A673 (cell line): Measurements from ENCODE around the gene TRMT112.

Source experiments
- EZH2 ChIP-seq: fragments of 200-600 bp; sonication (generic); IDR thresholded peaks from 2 replicates; pipeline ENCODE4 v1.6.1; 2017; ENCODE audit warnings: borderline replicate concordance, low read depth, mild to moderate bottlenecking, mixed read lengths, antibody characterized with exemption, low read length; ENCODE audit not compliant: poor library complexity, severe bottlenecking
- TF ChIP-seq, protein P1 (sequence below): fragments of 300-800, 200-600 bp; sonication (generic); conservative IDR thresholded peaks from 2 replicates; pipeline ENCODE4 v1.5.1; 2017; ENCODE audit warnings: low read depth, mild to moderate bottlenecking, antibody characterized with exemption, low read length, moderate library complexity, mixed read lengths

DNA sequence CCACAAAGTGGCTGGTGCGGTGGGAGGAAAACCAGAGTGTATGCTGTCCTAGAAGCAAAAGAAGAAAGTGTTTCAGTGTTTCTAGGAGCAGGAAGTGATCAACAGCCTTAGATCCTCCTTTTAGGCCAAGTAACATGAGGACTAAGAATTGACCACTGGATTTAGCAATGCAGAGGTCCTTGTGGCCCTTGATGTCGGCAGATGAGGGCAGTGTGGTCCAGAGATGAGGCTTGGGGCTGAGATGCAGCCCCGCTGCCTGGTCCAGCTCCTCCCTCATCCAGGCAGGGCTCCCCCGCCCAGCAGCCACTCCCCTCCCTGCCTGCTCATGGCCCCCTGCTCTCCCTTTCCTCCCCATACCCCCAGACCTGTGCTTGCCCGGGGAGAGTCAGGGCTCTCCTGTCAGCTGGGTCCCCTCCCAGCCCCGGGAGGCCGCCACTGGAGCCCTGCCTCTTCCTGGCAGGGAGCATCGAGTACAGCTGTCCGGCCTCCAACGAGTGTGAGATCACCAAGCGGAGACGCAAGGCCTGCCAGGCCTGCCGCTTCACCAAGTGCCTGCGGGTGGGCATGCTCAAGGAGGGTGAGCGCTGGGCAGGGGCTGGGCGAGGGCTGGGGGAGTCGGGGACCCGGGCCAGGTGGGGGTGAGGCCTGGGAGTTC is 3.7 kb downstream of the TRMT112 start:
- TF ChIP-seq, protein P1, sequence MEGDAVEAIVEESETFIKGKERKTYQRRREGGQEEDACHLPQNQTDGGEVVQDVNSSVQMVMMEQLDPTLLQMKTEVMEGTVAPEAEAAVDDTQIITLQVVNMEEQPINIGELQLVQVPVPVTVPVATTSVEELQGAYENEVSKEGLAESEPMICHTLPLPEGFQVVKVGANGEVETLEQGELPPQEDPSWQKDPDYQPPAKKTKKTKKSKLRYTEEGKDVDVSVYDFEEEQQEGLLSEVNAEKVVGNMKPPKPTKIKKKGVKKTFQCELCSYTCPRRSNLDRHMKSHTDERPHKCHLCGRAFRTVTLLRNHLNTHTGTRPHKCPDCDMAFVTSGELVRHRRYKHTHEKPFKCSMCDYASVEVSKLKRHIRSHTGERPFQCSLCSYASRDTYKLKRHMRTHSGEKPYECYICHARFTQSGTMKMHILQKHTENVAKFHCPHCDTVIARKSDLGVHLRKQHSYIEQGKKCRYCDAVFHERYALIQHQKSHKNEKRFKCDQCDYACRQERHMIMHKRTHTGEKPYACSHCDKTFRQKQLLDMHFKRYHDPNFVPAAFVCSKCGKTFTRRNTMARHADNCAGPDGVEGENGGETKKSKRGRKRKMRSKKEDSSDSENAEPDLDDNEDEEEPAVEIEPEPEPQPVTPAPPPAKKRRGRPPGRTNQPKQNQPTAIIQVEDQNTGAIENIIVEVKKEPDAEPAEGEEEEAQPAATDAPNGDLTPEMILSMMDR = no peak
- TF ChIP-seq EZH2 = no peak
